IPS DF 4.7 (cell line): ENCODE measurements around the gene NT5DC1.
A peak's percentile ranks its signal among the peaks of the same experiment; 100 is the strongest.
"Not testable (repeated sequence)": the region's sequence is repeated elsewhere in the genome, so short reads cannot be mapped to it uniquely, and the experiment has no call there.

Source experiments
- DNase-seq: peaks from one replicate; pipeline ENCODE4 v3.0.0-alpha.2; 2013; ENCODE audit warnings: low spot score; ENCODE audit errors: extremely low read depth

Gene NT5DC1

DNA sequence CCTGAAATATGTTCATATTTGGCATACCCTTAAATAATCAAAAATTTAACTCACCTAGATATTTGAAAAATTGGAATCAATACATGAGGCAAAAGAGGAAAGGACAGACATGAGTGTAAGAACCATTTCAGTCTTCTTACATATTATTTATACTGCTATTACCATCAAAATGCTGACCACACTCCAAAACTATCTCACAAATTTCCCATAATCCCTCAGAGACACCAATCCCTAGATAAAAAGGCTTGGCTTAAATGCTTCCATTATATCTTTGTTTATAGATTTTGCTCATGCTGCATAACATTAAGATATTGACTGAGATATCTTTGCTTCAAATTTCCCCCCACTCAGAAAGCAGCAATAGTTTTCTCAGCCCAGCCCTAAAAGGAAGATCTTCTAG lies 11.7 kb upstream of the NT5DC1 start:
- no peak for DNase-seq

DNA sequence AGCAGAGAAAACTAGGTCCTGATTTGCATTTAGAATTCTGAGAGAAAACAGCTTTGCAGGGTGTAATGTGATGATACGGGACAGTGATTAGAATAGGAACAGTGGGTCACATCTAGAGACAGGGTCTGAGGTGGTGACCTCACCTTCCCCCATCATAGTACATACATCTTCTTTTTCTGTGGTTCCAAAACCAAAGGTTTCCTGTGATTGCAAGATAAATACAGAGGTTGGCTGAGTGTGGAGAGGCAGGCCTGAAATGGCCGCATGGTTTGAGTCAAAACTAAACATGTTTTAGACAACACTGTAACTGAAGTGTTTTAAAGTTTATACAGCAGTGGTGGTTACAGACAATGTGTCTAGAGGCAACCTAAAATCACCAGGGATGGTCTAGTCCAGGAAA lies 10.4 kb upstream of the NT5DC1 start:
- DNase-seq = no peak

DNA sequence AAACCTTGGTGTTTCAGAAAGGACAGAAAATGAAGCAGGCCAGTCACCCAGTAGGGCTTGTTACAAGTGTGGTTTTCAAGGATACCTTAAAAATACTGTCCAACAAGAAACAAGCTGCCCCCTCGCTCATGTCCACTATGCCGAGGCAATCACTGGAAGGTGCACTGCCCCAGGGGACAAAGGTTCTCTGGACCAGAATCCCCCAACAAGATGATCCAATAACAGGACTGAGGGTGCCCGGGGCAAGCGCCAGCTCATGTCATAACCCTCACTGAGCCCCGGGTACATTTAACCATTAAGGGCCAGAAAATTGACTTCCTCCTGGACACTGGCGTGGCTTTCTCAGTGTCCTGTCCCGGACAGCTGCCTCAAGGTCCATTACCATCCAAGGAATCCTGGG lies 6.6 kb upstream of the NT5DC1 start:
- no peak for DNase-seq

DNA sequence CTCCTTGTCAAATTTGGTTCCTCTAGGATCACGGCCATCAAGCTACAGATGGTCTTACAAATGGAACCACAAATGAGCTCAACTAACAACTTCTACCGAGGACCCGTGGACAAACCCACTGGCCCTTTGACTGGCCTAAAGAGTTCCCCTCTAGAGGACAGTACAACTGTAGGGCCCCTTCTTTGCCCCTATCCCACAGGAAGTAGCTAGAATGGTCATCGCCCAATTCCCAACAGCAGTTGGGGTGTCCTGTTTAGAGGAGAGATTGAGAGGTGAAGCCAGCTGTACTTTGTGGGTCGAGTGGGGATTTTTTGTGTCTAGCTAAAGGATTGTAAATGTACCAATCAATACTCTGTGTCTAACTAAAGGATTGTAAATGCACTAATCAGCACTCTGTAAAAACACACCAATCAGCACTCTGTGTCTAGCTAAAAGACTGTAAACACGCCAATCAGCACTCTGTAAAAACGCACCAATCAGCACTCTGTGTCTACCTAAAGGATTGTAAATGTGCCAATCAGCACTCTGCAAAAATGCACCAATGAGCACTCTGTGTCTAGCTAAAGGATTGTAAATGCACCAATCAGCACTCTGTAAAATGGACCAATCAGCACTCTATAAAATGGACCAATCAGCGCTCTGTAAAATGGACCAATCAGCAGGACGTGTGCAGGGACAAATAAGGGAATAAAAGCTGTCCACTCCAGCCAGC lies 4.4 kb upstream of the NT5DC1 start:
- DNase-seq = not testable (repeated sequence)

DNA sequence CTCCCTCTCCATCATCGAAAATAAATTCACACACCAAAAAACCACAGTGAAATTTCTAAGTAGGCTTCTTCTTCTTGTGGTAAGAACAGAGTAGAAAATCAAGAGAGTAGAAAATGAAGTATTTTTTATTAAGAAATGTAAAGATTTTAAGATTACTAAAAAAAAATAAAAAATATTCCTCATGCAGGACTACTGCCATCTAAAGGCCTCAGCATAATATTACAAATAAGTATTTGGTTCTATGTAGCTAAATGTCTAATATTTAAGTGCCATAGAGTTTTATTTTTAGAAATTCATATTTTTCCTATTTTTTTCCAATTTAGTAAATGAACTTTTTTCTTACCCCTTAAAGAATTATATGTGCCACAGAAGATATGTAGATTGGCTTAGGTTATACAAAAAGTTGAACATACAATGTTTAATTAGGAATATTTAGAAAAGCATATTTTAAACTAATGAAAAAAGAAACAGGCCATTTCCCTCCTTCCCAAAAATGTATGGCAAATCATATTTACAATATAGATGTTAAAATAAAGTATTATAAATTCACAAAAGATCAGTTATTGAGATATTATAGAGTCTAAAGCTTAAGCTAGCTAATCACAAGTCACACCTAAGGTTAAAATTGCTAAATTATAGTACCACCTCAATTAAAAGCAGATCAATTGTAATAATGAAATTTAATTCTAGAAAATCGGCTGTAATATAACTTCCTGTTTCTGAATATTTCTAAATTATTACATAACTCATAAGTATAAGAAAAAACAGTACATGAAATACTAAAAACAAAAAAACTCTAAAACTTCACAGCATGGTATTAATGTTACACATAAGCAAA lies 3.5 kb upstream of the NT5DC1 start:
- no peak for DNase-seq

DNA sequence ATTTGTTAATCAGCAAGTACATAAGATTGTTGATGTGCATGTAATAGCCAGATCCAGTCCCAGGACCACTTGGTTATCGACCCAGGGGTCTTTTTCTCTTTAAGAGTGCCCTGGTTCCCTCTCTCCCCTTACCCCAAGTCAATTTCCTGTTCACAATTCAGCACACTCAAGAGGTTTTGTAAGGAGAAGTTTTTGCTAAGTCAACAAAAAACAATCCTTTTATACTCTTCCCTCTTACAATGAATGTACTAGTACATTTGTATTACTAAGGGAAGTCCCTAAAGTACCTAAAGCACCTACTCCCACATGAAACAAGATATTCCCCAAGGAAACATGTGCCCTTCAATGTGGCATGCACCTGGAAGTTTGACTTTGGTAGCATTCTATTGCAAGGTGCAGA lies 1.6 kb upstream of the NT5DC1 start:
- DNase-seq = no peak

DNA sequence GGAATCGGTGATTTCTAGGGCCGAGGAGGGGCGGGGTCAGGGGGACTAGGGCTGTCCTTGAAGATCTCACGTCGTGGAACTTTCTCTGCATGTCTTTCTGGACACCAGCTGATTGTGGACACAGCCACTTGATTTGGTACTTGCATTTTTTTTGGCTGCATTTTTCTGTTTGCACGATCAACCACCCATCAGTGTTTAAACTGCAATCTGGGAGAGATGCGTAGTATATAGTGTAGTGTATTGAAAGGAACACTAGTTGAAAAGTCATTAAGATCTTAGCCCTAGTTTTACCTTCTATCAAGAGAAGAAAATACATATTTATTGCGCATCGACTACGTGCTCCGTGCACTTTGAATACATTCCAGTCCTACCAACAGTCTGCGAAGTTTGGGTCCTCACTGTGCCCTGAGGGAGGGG lies 657 bp downstream of the NT5DC1 start:
- no peak for DNase-seq

DNA sequence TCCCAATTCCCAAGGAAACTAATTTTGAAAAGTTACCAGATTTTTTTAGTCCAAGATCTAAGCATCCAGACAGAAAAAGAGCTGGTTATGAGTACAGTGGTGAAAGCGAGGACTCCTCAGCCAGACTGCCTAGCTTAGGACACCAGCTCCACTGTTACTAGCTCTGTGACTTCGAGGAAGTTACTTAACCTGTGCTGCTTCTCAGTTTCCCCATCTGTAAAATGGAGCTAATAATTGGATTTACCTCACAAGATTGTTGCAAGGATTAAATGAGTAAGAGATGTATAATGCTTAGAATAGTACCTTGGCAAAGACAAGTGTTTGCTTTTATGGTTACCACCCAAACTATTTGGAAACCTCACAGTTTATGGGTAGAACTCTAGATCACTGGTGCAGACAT lies 1.1 kb downstream of the NT5DC1 start:
- DNase-seq = no peak

DNA sequence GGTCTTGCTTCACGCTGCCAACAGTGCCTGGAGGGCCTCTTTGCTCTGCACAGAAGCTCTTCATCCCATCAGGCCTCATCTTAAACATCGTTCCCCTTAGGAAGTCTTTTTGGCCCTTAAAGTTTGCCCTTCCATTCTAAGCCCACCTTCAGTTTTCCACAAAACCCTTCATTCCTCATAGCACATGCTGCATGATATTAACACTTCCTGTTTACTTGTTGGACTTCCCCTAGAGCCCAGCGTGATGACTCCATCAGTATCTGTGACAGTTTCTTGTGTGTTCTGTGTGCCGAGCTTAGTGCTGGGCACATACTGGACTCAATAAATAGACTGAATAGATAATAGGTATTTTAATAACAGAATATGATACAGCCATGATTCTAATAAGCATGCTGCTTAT lies 2.2 kb downstream of the NT5DC1 start:
- no peak for DNase-seq

DNA sequence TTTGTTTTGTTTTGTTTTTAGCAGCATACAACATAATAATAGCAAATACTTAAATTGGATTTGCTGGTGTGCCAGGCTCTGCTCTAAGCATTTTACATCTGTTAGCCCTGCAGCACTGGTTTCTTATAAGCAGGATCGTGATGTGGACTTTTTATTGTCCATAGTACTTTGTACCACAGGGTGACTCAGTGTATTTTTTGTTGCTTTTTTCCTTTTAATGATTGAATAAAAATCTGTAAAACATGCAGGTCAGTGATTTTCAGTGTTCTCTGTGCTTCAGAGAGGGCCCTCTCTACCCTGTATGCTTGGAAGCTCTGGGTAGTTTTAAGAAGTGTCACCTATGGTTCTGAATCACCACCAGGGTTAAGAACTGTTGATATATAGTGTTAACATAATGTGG lies 4.0 kb downstream of the NT5DC1 start:
- DNase-seq = no peak

DNA sequence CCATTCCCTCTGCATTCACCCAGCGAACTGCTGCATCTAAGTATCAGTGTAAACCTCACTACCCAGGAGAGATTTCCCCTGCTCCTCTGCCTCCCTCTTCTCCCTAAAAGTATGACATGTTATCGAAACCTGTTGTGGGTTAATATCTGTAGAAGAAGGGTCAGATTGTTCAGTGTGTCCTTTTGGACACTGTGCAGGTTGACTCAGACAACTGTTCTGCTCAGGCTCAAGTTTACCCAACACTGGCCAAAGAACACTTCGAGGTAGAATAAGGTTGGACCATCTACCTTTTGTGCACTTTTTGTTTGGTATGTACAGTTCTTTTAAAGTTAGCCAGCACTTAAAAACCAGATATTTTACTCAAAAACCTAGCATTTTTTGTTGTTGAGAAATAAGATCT lies 4.6 kb downstream of the NT5DC1 start:
- DNase-seq = no peak

DNA sequence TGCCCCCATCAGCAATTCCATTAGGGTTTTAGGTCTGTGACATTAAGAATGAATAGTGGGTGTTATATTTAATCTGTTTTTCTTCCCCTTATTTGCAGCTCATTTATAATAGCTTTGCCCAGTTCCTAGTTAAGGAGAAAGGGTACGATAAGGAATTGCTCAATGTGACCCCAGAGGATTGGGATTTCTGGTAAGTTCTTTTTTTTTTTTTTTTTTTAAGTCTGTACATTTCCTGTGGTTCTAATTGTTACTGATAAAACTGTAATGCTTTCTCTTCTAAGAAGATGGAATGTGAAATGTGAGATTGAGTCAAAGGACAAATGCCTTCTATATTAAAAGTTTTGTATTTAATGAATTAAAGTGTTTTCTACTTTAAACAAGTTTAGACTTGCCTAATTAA lies 5.5 kb downstream of the NT5DC1 start:
- no peak for DNase-seq

DNA sequence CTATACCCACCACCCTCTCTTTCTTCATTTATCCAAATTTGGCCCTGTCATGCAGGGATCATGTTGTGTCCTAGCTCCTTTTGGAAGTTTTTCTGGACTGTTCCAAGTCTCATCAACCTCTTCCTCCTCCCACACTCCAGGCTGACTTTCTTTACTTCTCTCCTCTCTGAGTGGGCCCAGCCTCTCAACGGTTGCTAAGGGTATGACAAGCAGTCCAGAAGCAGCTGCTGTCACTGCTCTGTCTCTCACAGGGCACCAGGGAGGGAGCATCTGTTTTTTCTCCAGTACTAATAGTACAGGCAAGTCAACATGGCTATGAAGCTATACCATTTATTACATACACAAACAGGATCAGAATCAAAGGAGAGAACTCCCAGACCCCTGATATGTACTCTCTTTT lies 8.2 kb downstream of the NT5DC1 start:
- no peak for DNase-seq

DNA sequence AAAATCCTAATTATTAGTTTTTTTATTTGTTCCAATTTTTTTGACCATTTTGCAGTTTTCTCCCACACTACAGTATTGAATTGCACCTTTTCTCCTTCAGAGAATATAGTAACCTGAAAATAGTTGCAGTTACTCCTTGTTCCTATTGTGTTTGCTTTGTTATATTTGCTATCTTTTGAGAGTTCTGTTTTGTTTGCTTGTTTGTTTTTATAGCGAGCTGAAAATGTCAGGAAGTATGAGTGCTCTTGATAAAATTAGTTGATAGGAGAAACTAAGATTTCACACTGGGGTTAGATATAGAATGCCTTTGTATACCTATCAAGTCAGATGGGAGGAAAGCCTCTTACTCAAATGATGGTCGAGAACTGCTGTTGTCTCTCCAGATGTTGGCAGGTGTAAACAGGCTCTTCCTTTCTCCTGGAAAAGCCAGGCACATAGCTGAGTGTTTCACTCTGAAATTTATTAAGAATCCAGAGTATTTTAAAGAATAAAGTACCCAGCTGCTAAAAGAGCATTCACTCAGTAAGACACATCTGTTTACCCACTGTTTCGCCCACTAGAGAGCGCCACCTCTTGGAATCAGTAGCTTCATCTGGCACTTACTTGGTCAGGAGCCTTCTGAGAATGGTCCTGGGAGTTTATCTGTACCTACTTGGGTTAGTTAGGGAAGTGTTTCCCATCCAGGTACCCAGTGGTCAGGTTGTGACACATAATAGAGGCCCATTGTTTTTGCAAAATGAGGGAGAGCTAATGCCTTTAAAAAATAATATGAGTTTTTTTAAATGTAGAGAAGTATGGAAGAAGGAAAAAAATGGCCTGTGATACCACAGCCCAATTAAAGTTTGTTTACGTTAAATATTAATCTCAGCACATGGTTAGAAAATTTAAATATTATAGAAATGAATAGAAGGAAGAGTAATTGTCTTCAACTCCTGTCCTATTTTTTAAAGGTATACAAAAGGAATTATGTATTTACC lies 11.2 kb downstream of the NT5DC1 start:
- peak; percentile 49 for DNase-seq

DNA sequence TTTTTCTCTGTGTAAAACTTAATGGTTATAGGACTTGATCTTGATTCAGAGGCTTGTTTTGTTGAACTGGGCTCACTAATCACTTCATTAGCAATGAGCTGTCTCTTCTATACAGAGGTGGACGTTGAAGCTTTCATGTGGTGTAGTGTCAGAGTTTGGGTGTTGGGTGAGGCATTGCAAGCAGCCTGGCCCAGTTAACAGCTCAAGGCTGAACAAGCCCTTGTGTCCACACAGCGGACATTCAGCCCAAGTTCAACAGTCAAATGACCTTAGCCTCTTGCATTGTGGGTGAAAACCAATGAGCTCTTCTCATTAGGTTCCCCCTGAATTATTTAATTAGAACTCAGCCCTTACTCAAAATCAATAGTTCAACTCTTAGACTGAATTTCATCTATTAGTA lies 12.7 kb downstream of the NT5DC1 start:
- DNase-seq = no peak

DNA sequence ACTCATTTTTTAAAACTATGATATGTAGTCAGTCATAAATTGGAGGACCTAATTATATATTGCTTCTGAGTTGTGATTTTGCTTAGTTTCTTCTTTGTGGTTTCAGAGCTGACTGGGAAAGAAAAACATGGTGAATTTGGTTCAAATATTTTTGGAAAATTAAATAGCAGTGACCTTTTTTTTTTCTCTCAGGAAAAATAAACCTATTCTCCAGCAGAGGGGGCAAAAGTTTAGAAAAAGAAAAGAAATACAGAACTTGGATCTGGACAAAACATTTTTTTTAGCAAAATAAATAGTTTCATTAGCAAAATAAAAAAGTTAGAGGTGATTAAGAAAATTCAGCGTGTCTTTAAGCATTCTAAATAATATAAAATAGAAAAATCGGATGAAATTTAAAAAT lies 15.1 kb downstream of the NT5DC1 start:
- no peak for DNase-seq

DNA sequence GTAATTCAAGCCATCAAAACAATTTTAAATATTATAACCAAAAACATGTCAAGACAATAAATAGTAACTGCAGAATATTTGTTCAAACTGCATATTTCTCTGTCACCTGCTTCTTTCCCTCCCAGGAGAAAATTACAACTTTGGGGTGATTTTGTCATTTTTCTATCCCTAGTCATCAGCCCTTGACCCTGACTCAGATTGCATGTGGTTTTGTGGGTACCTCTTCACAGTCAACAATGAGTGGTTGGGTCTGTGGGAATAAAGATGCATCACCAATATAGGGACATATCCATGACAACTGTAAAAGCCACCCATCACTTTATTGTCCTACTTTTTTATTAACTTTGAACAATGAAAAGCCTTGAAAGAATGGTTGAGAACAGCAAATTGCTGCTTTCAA lies 18.0 kb downstream of the NT5DC1 start:
- no peak for DNase-seq

DNA sequence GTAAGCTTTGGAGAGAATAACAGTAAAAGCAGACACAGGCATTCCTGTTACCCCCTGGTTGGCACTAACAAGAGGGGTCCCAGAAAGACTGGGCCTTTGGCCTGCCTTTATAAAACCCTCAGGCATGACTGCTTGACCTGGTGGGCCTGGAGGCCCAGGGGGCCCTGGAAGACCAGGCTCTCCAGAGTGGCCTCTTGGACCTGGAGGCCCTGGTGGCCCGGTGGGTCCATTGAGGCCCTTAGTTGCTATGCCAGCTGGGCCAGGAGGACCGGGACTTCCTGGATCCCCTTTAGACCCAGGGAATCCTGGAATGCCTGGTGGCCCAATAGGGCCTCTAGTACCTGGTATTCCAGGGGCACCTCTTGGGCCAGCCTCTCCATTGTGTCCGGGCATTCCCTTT lies 19.8 kb downstream of the NT5DC1 start:
- DNase-seq = no peak

DNA sequence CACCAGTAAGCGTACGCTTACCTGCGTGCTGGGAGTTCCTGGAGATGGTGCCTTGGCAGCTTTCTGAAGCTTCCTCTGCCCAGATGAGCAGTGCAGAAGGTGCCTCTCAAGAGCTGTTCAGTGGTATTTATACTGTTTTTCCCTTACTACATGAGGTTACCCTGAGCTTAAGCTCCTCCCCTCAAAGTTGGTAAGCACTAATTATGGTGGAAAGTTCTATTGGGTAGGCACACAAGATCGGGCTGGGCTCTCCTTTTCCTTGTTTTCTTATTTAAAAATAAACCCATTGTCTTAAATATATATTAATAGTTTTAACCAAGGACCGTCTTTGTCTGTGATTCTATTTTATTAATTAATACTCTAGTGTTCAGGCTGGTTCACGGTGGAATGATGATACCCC lies 25.4 kb downstream of the NT5DC1 start, which contains the start of gene COL10A1:
Gene COL10A1 (minus strand): TSS at position 101 of the 400 bp plus-strand sequence. CDS start 640 bp downstream, outside the sequence.
- no peak for DNase-seq

DNA sequence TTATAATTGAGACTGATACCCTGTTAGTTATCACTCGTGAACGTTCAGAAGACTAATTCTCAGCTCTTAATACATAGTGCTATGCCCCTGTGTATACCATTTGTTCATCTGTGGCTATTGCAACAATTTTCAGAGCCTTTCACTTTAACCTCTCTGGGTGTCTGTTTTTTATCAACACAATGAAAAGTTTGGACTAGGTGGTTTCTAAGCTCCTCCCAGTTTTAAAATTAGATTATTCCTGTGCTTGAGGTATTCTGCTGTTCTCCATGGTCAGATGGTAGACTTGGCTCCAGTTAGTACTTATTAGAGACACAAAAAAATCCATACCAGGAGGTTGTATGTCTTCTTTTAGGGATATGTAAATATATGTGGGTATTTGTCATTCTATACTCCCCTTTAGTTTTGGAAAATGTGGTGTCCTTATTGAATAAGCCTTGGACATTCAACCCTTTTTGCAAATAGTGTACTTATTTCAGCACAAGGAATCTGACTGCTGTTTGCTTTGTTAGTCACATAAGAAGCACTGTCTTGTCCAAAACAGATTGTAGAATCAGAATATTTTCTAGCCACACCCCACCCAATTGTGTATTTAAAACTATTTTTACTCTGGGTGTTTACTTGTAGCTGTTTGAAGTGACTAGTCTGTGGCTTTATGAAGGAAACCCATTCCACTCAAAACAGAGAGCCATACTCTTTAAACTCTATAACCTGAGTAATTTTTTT lies 27.3 kb downstream of the NT5DC1 start:
- DNase-seq = no peak

DNA sequence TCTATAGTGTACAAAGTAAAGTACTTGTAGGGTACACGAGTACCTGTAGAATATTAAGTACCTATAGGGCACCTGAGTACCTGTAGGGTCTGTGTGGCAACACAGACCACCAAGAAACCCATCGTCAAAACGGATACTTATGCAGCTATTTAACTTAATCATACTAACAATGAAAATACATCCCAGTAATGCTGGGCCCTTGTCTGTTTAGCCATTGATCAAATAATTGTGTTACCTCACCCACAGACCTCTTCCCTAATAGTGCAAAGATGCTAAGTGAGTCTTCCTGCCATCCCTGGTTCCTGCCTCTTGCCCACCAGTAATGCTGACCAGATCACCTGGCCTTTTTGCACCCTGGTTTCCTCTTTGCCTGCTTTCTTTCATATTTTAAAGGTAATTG lies 32.8 kb downstream of the NT5DC1 start:
- DNase-seq = no peak
